Breast epithelium (tissue), 3 donors: ENCODE measurements around the gene DRP2.

Source experiments
- POLR2A ChIP-seq: fragments of 450-650 bp; IDR thresholded peaks from one replicate; pipeline ENCODE4 v1.6.1; 2016; ENCODE audit warnings: antibody characterized with exemption, mild to moderate bottlenecking, moderate library complexity
- TF ChIP-seq, protein P1 (sequence below), 3 donors: fragments of 450-650 bp; IDR thresholded peaks; one replicate each; pipeline ENCODE4 v1.5.1; 2016 to 2017; ENCODE audit warnings: antibody characterized with exemption in 3 of 3, mild to moderate bottlenecking in 3 of 3, moderate library complexity in 3 of 3

DNA sequence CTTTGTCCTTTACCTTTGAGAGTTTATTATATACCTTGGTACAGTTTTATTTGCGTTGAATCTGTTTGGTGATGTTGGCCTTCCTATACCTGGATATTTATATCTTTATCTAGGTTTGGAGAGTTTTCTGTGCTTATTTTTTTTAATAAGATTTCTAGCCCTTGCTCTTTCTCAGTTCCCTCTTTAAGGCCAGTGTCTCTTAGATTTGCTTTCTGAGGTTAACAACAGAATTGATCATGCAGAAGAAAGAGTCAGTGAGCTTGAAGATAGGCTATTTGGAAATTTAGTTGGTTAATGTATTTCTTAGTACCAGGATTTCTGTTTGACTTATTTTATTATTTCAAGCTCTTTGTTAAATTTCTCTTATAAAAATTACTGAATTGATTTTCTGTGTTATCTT is 84.2 kb downstream of the DRP2 start:
- TF ChIP-seq, protein P1, sequence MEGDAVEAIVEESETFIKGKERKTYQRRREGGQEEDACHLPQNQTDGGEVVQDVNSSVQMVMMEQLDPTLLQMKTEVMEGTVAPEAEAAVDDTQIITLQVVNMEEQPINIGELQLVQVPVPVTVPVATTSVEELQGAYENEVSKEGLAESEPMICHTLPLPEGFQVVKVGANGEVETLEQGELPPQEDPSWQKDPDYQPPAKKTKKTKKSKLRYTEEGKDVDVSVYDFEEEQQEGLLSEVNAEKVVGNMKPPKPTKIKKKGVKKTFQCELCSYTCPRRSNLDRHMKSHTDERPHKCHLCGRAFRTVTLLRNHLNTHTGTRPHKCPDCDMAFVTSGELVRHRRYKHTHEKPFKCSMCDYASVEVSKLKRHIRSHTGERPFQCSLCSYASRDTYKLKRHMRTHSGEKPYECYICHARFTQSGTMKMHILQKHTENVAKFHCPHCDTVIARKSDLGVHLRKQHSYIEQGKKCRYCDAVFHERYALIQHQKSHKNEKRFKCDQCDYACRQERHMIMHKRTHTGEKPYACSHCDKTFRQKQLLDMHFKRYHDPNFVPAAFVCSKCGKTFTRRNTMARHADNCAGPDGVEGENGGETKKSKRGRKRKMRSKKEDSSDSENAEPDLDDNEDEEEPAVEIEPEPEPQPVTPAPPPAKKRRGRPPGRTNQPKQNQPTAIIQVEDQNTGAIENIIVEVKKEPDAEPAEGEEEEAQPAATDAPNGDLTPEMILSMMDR (IDR thresholded peaks at IDR 0.05) = no peak
- TF ChIP-seq POLR2A = no peak
